NCI-H2107 (cell line): ENCODE data around the gene F7.
"Not testable (repeated sequence)": the region's sequence is repeated elsewhere in the genome, so short reads cannot be mapped to it uniquely, and the experiment has no call there.

Source experiments
- DNase-seq: peaks from one replicate; lab custom pipeline; 2025; lab: John Stamatoyannopoulos, UW

Gene F7

GRCh38 chr13:113102302-113102701 lies 3.3 kb upstream of the F7 start:
- not testable (repeated sequence) for DNase-seq

- DNase-seq = no peak
Observed at GRCh38 chr13:113102727-113103126, 2.9 kb upstream of the F7 start.

- no peak for DNase-seq
Observed at GRCh38 chr13:113103646-113104045, 1.9 kb upstream of the F7 start.

- no peak for DNase-seq
Observed at GRCh38 chr13:113105921-113106452, 396 bp downstream of the F7 start.

GRCh38 chr13:113106711-113107351 lies 1.2 kb downstream of the F7 start:
- DNase-seq = no peak

- not testable (repeated sequence) for DNase-seq
Observed at GRCh38 chr13:113108521-113108920, 2.9 kb downstream of the F7 start.

GRCh38 chr13:113109151-113110047 lies 3.8 kb downstream of the F7 start:
- no peak for DNase-seq

- DNase-seq = no peak
Observed at GRCh38 chr13:113110048-113110851, 4.7 kb downstream of the F7 start.

- no peak for DNase-seq
Observed at GRCh38 chr13:113110852-113111315, 5.3 kb downstream of the F7 start.

- DNase-seq = not testable (repeated sequence)
Observed at GRCh38 chr13:113111821-113112220, 6.2 kb downstream of the F7 start.

- DNase-seq = not testable (repeated sequence)
Observed at GRCh38 chr13:113112475-113112874, 6.9 kb downstream of the F7 start.

- no peak for DNase-seq
Observed at GRCh38 chr13:113112893-113113845, 7.6 kb downstream of the F7 start.

- no peak for DNase-seq
Observed at GRCh38 chr13:113113846-113114271, 8.3 kb downstream of the F7 start.

GRCh38 chr13:113114511-113115362 lies 9.1 kb downstream of the F7 start:
- no peak for DNase-seq

- DNase-seq = no peak
Observed at GRCh38 chr13:113115363-113116205, 10.0 kb downstream of the F7 start.

GRCh38 chr13:113116206-113116800 lies 10.7 kb downstream of the F7 start:
- no peak for DNase-seq

- no peak for DNase-seq
Observed at GRCh38 chr13:113116871-113117271, 11.3 kb downstream of the F7 start.

- DNase-seq = no peak
Observed at GRCh38 chr13:113117335-113117872, 11.8 kb downstream of the F7 start.
